T-helper 1 cell treated with Interleukin-12 subunit alpha and Interleukin-12 subunit beta and Interleukin-4 antibody, amounts not matched to agents 30 ng/mL and 1 ng/mL, for 36 hours (primary cell): ENCODE data around the gene NFIL3. TPM values are rescaled to one million over a fixed set of nuclear protein-coding genes. Genes with fewer than 3 reads are reported as not detected.
"Not testable (repeated sequence)": the region's sequence is repeated elsewhere in the genome, so short reads cannot be mapped to it uniquely, and the experiment has no call there.

Experiments used
- intact Hi-C: fragments of 100-400 bp; cut with micrococcal nuclease; formaldehyde crosslinking; loops from one replicate; pipeline ENCODE4 v1.15.1; 2024
- total RNA-seq: library from RNA; stranded (reverse); gene quantifications from 2 replicates; pipeline ENCODE4 v1.2.3, GENCODE V29; 2022

NFIL3 gene, protein sequence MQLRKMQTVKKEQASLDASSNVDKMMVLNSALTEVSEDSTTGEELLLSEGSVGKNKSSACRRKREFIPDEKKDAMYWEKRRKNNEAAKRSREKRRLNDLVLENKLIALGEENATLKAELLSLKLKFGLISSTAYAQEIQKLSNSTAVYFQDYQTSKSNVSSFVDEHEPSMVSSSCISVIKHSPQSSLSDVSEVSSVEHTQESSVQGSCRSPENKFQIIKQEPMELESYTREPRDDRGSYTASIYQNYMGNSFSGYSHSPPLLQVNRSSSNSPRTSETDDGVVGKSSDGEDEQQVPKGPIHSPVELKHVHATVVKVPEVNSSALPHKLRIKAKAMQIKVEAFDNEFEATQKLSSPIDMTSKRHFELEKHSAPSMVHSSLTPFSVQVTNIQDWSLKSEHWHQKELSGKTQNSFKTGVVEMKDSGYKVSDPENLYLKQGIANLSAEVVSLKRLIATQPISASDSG
- 46.3 and 50.5 TPM in 2 replicates for total RNA-seq

- intact Hi-C loops, result loop anchor here (1.0 to 10.0 kb wide), 8 partner anchors 9 to 1822 kb away; partner anchors contain the start of gene SPTLC1
These were observed at the start of gene NFIL3 for GRCh38 chr9:91423785-91424402. Gene NFIL3 (minus strand): TSS chr9:91423832. CDS start chr9:91410734, 13,098 bp downstream.

GRCh38 chr9:91471524-91471923, 47.9 kb upstream of the NFIL3 start:
- intact Hi-C loops, result not testable (repeated sequence)

DNA sequence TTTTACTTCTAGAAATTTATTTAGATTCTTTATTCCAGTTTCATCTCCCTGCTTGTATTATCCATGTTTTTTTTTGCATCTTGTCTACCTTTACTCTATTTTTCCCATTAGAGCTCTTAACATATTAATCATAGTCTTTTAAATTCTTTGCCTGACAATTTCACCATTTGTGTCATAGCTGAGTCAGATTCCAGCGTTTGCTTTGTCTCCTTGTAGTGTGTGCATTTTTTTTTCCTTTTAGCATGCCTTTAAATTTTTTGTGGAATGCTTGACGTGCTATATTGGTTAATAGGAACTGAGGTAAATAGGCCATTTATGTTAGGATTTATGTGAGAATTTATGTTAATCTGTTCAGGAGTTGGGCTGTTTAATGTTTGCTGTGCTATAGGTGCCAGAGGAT, 41.8 kb upstream of the NFIL3 start:
- intact Hi-C loops, result no loop called here

GRCh38 chr9:91458906-91459305, 35.3 kb upstream of the NFIL3 start:
- intact Hi-C loops, result no loop called here

DNA sequence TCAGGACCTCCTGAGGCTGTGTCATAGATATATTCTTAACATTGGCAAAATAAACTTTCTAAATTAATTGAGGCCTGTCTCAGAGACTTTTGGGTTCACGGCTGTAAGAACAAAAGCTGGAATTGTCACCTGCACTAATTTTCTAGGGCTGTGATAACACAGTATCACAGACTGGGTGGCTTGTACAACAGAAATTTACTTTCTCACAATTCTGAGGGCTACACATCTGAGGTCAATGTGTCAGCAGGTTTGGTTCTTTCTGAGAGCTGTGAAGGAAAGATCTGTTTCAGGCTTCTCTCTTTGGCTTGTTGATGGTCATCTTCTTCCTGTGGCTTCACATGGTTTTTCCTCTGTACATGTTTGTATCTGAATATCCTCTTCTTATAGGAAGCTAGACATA, 29.2 kb upstream of the NFIL3 start:
- intact Hi-C loops, result no loop called here

GRCh38 chr9:91451431-91452270, 28.0 kb upstream of the NFIL3 start:
- intact Hi-C loops, result no loop called here

GRCh38 chr9:91445135-91445534, 21.5 kb upstream of the NFIL3 start:
- intact Hi-C loops, result no loop called here

DNA sequence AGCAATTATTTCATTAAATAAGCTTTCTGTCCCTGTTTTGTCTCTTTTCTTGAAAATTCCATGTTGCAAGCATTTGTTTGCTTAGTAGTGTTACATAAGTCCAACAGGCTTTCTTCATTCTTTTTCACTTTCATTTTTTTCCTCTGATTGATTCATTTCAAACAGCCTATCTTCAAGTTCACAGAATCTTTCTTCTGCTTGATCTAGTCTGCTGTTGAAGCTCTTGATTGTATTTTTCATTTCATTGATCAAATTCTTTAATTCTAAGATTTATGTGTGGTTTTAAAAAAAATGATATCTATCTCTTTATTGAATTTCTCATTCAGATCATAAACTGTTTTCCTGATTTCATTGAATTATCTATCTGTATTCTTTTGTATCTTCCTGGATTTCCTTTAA, 20.4 kb upstream of the NFIL3 start:
- intact Hi-C loops, result no loop called here

DNA sequence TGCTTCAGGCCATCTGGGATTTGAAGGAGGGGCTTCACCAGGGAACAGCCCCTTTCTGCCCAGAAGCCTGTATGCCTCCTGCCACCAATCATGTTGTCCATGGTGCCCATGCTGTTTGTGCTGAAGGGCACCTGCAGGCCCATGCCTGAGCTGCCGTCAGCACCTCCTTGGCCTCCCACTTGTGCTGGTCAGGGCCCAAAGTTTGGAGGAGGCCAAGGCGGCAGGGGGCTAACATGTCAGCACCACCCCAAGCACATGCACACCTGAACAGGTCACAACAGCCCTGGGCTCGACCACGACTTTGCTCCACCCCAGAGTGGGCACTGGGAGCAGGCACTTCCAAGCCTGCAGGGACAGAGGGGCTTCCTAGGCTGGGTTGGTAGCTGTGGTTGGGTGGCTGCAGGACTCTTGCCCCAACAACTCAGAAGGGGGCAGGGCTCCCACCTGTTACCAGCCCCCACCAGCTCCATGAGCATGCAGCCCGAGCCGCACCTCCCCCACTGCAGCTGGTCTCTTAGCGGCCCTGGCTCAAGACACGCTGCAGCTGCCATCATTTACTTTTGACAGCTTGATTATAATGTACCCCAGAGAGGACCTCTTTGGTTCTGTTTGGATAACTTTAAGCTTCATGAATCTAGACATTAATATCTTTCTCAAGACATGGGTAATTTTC, 19.8 kb upstream of the NFIL3 start:
- intact Hi-C loops, result no loop called here

GRCh38 chr9:91436841-91437240, 13.2 kb upstream of the NFIL3 start:
- intact Hi-C loops, result no loop called here

- intact Hi-C loops, result loop anchor here (1.0 to 5.0 kb wide), 3 partner anchors 249 to 518 kb away; no protein-coding TSS in a partner anchor
These were observed 9.5 kb upstream of the NFIL3 start for GRCh38 chr9:91433180-91433579.

GRCh38 chr9:91431485-91431884, 7.9 kb upstream of the NFIL3 start:
- intact Hi-C loops, result loop anchor here (5.0 kb wide), 1 partner anchor 251 kb away; no protein-coding TSS in a partner anchor

GRCh38 chr9:91429501-91429900, 5.9 kb upstream of the NFIL3 start:
- intact Hi-C loops, result loop anchor here (5.0 to 10.0 kb wide), 2 partner anchors 298 to 685 kb away; partner anchors contain the start of gene SPTLC1

DNA sequence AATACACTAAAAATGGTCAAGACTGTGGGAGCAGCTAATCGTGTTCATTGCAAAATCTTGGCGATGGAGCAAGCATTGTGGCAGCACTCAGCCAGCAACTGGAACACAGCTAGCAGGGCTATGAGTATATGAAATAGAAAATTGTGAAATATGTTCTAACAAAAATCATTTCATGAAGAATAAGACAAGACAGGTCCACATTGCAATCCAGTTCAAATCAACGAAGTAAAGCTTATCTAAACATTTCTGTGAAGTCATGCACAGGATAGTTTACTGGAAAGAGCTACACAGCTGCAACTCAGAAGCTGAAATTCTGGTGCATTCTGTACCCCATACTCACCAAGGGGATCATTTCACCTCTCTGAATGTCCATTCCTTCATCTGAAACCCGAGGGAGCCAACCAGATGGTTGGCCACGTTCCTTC, 5.3 kb upstream of the NFIL3 start:
- intact Hi-C loops, result loop anchor here (5.0 to 10.0 kb wide), 2 partner anchors 298 to 686 kb away; partner anchors contain the start of gene SPTLC1

- intact Hi-C loops, result loop anchor here (5.0 to 10.0 kb wide), 2 partner anchors 299 to 686 kb away; partner anchors contain the start of gene SPTLC1
These were observed 4.8 kb upstream of the NFIL3 start for GRCh38 chr9:91428436-91428835.

DNA sequence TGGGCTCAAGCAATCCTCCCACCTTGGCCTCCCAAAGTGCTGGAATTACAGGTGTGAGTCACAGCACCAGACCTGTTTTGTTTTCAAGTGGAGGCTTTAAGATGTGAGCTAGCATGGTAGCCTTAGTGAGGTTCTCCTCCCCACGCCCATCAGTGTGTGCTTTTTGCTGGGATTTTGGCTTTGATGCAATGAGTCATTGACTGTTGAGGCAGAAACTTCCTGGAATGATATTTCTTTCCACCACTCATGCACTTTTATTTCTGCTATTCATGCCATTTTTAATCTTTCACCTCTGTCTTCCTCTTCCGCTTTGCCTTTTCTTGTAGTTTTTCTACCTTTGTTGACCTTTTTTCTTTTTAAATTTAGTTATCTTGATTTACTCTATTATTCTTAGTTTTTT, 4.2 kb upstream of the NFIL3 start:
- intact Hi-C loops, result loop anchor here (5.0 to 10.0 kb wide), 2 partner anchors 299 to 687 kb away; partner anchors contain the start of gene SPTLC1

DNA sequence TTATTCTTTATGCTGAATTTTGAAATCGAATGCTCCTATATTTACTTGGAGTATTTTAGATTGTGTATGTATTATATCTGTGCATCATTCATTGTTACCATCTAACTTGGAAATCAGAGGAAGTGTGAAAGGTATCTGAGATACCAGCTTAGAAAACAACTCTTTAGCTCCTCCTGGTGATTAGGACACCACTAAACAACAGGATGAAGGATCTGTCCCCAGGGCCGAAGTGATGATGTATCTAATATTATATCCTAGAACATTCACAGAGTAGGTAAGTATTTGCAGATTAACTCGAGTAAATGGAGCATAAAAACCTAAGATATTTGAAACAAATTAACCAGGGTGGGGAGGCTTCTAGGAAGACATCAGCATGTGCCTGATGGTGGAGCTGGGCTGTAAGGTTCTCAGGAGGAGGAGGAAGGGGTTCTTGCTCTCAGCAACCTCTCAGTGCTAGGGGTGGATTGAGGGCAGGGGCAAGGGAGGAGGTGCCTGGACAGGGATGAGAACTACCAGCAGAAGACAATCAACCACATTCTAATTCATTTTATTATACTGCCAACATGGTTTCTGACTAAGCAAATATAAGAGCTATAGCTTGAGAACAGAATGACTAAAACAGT, 2.6 kb upstream of the NFIL3 start:
- intact Hi-C loops, result loop anchor here (1.0 to 10.0 kb wide), 6 partner anchors 173 to 689 kb away; partner anchors contain the start of gene SPTLC1

DNA sequence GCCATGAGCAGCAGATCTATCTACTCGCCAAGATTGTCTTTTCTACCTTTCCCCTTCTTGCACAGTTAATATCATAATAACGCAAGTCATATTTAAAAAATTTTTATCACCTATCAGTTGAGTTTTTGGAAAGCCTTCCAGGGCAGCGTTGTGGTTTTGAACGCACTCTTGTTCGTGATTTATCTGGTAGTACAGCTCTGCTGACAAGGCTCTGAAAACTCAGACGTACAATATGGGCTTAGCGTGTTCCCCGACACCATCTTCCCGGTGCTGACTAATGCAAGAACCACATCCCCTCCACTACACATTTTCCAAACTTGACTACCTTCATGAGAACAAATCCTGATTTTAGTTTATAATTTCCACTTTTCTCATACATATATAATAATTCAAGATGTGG, 1.6 kb upstream of the NFIL3 start:
- intact Hi-C loops, result loop anchor here (1.0 to 10.0 kb wide), 7 partner anchors 64 to 690 kb away; partner anchors contain the start of genes AUH and SPTLC1

- intact Hi-C loops, result loop anchor here (1.0 to 10.0 kb wide), 9 partner anchors 63 to 1822 kb away; partner anchors contain the start of genes AUH and SPTLC1
These were observed 958 bp upstream of the NFIL3 start for GRCh38 chr9:91424403-91425176.
